ENCODE data around the gene ALKBH5.

Gene ALKBH5

DNA sequence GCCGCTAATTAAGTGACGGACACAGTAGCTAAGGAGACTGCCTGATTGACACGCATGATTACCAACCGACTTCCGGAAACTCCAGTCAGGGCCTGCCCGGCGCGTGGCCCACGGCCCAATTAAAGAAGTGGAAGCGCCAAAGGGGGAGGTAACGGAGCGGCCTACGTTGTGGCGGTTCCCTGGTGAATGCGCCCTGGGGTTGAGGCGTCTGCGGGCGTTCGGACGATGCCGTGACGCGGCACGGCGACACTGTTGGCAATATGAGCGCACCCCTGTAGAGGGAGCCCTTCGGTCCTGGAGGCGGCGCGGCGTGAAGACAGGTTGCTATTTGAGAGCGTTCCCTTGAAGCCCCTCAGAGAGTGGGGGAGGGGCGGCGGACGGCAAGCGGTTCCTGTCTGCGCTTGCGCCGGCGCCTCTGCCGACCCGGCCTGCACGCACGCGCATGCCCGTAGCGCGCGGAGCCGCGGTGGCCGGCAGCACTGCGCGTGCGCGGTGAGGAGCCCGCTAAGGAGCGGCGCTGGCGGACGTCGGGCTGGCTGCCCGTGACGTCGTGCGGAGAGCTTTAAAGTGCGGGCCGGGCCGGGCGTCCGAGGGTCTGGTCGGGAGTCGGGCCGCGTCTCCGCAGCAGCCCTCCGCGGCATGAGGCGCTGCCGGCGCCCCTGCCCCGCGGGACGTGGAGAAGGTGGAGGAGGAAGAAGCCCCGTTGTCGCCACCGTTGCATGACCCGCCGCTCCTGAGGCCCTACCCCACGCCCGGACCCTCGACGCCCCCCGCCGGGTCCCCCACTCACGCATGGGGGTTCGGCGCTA, at the start of gene ALKBH5:
TSS of gene ALKBH5 (plus strand) at position 495 of the 809 bp plus-strand sequence. CDS start 416 bp downstream, outside the sequence.
- H3K4me3 ChIP-seq (ENCODE audit: low read depth, low read length), result peak within 1 kb of the TSS; percentile 73
- TF ChIP-seq, protein P1, sequence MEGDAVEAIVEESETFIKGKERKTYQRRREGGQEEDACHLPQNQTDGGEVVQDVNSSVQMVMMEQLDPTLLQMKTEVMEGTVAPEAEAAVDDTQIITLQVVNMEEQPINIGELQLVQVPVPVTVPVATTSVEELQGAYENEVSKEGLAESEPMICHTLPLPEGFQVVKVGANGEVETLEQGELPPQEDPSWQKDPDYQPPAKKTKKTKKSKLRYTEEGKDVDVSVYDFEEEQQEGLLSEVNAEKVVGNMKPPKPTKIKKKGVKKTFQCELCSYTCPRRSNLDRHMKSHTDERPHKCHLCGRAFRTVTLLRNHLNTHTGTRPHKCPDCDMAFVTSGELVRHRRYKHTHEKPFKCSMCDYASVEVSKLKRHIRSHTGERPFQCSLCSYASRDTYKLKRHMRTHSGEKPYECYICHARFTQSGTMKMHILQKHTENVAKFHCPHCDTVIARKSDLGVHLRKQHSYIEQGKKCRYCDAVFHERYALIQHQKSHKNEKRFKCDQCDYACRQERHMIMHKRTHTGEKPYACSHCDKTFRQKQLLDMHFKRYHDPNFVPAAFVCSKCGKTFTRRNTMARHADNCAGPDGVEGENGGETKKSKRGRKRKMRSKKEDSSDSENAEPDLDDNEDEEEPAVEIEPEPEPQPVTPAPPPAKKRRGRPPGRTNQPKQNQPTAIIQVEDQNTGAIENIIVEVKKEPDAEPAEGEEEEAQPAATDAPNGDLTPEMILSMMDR (IDR thresholded peaks at IDR 0.05; ENCODE audit: insufficient read depth, low read depth, low read length, missing control alignments), result peak; percentile 40
- DNase-seq (ENCODE audit: low read depth), result peak; percentile 100

DNA sequence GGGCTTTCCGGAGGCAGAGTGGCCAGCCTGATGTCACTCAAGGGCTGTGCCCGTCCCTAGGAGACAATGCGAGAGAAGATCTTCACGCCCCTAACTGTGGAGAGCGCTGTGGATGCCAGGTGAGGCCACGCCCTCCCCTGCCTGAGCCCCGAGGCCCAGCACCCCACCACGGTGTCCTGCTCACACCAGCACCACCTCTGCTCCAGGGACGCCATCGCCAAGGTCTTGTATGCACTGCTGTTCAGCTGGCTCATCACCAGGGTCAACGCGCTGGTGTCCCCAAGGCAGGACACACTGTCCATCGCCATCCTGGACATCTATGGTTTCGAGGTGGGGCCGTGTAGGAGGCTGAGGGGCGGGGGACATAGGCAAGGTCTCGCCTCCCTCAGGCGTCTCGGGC, 47.3 kb upstream of the ALKBH5 start:
- TF ChIP-seq, protein P1 (IDR thresholded peaks at IDR 0.05; ENCODE audit: insufficient read depth, low read depth, low read length, missing control alignments), result no peak
- DNase-seq (ENCODE audit: low read depth), result no peak
- no peak overlapping the region for H3K4me3 ChIP-seq (ENCODE audit: low read depth, low read length)

DNA sequence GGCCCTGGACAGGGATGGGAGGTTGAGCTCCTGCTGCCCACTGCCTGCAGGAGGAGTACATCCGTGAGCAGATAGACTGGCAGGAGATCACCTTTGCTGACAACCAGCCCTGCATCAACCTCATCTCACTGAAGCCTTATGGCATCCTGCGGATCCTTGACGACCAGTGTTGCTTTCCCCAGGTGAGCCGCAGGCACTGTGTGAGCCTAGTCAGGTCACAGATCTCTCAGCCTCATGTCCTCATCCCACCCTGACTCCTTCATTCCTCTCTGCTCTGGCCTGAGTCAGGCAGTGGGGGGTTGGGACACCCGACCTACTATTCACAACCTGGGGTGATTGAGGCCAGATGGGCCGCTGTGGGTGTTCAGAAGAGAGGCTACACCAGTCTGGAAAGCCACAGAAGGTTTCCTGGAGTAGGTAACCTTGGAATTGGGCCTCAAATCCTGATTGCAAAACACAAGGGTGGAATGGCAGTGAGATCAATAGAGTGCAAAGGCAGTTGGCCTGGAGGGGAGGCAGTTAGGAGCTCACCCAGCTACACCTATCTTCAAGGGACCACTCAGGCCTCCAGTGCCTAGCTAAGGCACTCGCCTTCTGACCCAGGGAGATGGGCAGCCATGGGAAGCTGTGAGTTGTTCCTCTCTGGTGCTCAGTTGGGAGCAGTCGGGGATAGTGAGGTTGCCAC, 45.4 kb upstream of the ALKBH5 start:
- TF ChIP-seq, protein P1 (IDR thresholded peaks at IDR 0.05; ENCODE audit: insufficient read depth, low read depth, low read length, missing control alignments), result no peak
- H3K4me3 ChIP-seq (ENCODE audit: low read depth, low read length), result no peak overlapping the region

DNA sequence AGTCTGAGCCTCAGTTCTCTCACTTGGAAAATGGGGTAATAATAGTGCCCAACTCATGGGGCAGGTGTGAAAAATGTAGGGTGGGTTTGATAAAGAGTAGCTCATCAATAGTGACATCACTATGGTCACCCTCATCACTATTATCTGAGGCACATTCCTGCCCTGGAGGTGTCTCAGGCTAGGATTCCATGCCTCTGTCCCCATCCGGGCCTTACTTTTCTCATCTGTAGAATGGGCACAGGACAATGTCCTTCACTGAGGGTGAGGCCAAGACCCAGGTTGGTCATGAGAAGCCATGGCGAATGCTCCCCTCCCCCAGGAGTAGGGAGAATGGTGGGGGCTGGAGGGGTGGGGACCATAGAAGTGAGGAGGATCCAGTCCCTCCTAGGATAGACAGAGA, 44.5 kb upstream of the ALKBH5 start:
- TF ChIP-seq, protein P1 (IDR thresholded peaks at IDR 0.05; ENCODE audit: insufficient read depth, low read depth, low read length, missing control alignments), result no peak
- no peak overlapping the region for H3K4me3 ChIP-seq (ENCODE audit: low read depth, low read length)
- no peak for DNase-seq (ENCODE audit: low read depth)

More for the DNA sequence above, 45.4 kb upstream of the ALKBH5 start:
- no peak for DNase-seq (ENCODE audit: low read depth)

DNA sequence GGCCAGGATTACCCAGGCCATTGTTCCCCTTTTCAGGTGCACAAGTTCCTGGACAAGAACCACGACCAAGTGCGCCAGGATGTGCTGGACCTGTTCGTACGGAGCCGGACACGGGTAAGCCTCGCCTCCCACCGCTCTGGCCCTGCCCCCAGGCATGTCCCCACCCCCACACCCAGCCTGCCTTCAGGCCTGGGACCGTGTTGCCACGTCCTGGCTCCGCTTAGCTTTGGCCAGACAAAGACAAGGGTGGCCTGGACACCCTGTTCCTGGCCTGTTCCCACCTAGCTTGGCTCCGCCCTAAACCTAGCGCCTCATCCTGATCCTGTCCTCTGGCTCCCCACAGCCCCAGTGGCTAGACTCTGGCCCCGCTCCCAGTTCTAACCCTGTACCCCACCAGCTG, 44.1 kb upstream of the ALKBH5 start:
- TF ChIP-seq, protein P1 (IDR thresholded peaks at IDR 0.05; ENCODE audit: insufficient read depth, low read depth, low read length, missing control alignments), result no peak
- DNase-seq (ENCODE audit: low read depth), result no peak
- H3K4me3 ChIP-seq (ENCODE audit: low read depth, low read length), result no peak overlapping the region

DNA sequence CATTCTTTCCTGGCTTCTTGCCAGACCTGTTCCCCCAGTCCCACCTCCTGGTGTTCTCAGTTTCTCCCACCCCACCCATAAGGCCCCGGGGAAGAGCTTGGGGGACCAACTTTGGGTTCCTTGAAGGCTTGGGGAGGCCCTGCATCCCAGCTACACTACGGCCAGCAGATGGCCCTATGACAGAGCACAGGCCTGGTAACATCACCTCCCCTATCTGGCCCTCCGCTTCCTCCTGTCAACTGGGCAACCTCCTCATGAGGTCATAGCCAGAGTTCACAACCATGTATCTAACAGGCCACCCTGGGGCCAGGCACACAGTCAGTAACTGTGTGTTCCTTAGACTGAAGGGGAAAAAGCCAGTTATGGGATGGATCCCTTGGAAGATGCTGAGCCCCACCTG, 43.7 kb upstream of the ALKBH5 start:
- peak; percentile 27 for DNase-seq (ENCODE audit: low read depth)
- no peak overlapping the region for H3K4me3 ChIP-seq (ENCODE audit: low read depth, low read length)
- TF ChIP-seq, protein P1 (IDR thresholded peaks at IDR 0.05; ENCODE audit: insufficient read depth, low read depth, low read length, missing control alignments), result peak; percentile 30
